K562 (cell line): Measurements from ENCODE around the gene CLEC4F. TPM values are rescaled to one million over a fixed set of nuclear protein-coding genes. Genes with fewer than 3 reads are reported as not detected.

Experiments used
- ATAC-seq: fragments of 200-7000 bp; cut with Tn5 transposase; 3 replicates; pipeline ENCODE4 v1.9.1; 2020; ENCODE audit warnings: moderate library complexity
- BruUV-seq: library from RNA; stranded (reverse); fragments of 400-500 nt; replicated peaks from 2 replicates; lab custom pipeline; 2021; lab: Mats Ljungman, UMichigan
- CTCF ChIA-PET: fragments of 300-600 bp; formaldehyde crosslinking; extraction: SDS; loops from one replicate; lab custom pipeline; 2021; ENCODE audit warnings: low intra/inter-chr PET ratio; lab: Yijun Ruan, JAX
- POLR2A ChIA-PET: fragments of 300-600, 350-650 bp; sonication (Branson Sonifier 250); formaldehyde crosslinking; extraction: SDS; loops from one replicate; lab custom pipeline; 2021; ENCODE audit warnings: antibody characterized with exemption, inconsistent platforms; lab: Yijun Ruan, JAX
- DNase-seq, 4 experiments: peaks; one replicate each; pipeline versions ENCODE4 v3.0.0 to v3.0.0-alpha.2; 2011 to 2018; ENCODE audit warnings: low spot score in 3 of 4, mixed read lengths in 3 of 4; ENCODE audit errors: extremely low read depth in 1 of 4
- FAIRE-seq: peaks from 2 replicates; lab custom pipeline; 2011; peaks lifted over from hg19 to GRCh38; lab: Jason Lieb, UNC
- H2AFZ ChIP-seq: 2 replicates; pipeline ENCODE4 v1.6.0; 2011; ENCODE audit warnings: low read depth, low read length, control low read depth, inconsistent platforms
- H3K27ac ChIP-seq: fragments of 200-600 bp; 3 replicates; pipeline ENCODE4 v1.8.0; 2011; ENCODE audit warnings: low read depth, mild to moderate bottlenecking, control low read depth, inconsistent platforms, low read length, moderate library complexity, mixed read lengths; ENCODE audit errors: extremely low read depth
- H3K27me3 ChIP-seq, 2 experiments: fragments of 300-600 bp in 1 of 2; 2 replicates in 1 of 2; 3 replicates in 1 of 2; pipeline versions ENCODE4 v1.6.0 to v1.8.0; 2011; ENCODE audit warnings: inconsistent platforms in 2 of 2, low read length in 2 of 2, mild to moderate bottlenecking in 1 of 2, mixed read lengths in 1 of 2, moderate library complexity in 1 of 2; ENCODE audit not compliant: control insufficient read depth in 2 of 2, insufficient read depth in 2 of 2
- H3K36me3 ChIP-seq: fragments of 300-600 bp; 3 replicates; pipeline ENCODE4 v1.8.0; 2011; ENCODE audit warnings: mild to moderate bottlenecking, low read length, inconsistent platforms; ENCODE audit not compliant: control insufficient read depth, insufficient read depth
- H3K4me1 ChIP-seq, 2 experiments: fragments of 200-600 bp in 1 of 2; replicated peaks in 1 of 2; 2 replicates in 1 of 2; 3 replicates in 1 of 2; pipeline versions ENCODE4 v1.5.1 to v1.8.0; 2011; ENCODE audit warnings: inconsistent platforms in 2 of 2, low read length in 2 of 2, mild to moderate bottlenecking in 1 of 2, mixed read lengths in 1 of 2, moderate library complexity in 1 of 2; ENCODE audit not compliant: control insufficient read depth in 2 of 2, insufficient read depth in 2 of 2
- H3K4me2 ChIP-seq: 2 replicates; pipeline ENCODE4 v1.6.1; 2011; ENCODE audit warnings: low read length, control low read depth, inconsistent platforms, mixed read lengths; ENCODE audit not compliant: insufficient read depth
- H3K4me3 ChIP-seq: fragments of 200-600 bp; sonication (generic), shearing (Covaris generic); 2 replicates; pipeline ENCODE4 v1.5.1; 2016; ENCODE audit warnings: control low read depth, inconsistent platforms
- H3K79me2 ChIP-seq: fragments of 200-600 bp; 3 replicates; pipeline ENCODE4 v1.8.0; 2011; ENCODE audit warnings: low read length, inconsistent platforms; ENCODE audit not compliant: control insufficient read depth, insufficient read depth
- H3K9ac ChIP-seq, 2 experiments: 2 replicates each; pipeline versions ENCODE4 v1.6.0 to v1.6.1; 2011; ENCODE audit warnings: low read depth in 2 of 2, low read length in 2 of 2, control low read depth in 1 of 2, inconsistent platforms in 1 of 2, mild to moderate bottlenecking in 1 of 2, mixed read lengths in 1 of 2; ENCODE audit not compliant: insufficient read depth in 1 of 2
- H3K9me1 ChIP-seq: one replicate; pipeline ENCODE4 v1.6.0; 2011; ENCODE audit warnings: inconsistent platforms, mild to moderate bottlenecking, low read length, moderate library complexity; ENCODE audit not compliant: control insufficient read depth, insufficient read depth
- H3K9me3 ChIP-seq: replicated peaks from 2 replicates; pipeline ENCODE4 v1.5.1; 2011; ENCODE audit warnings: low read depth, low read length, inconsistent platforms; ENCODE audit not compliant: control insufficient read depth, insufficient read depth
- H4K20me1 ChIP-seq: replicated peaks from 2 replicates; pipeline ENCODE4 v1.6.1; 2011; ENCODE audit warnings: low read length, inconsistent platforms, mixed read lengths; ENCODE audit not compliant: control insufficient read depth, insufficient read depth
- EP400 ChIP-seq: fragments of 450-650 bp; IDR thresholded peaks from 2 replicates; pipeline ENCODE4 v1.6.1; 2017; ENCODE audit warnings: antibody characterized with exemption, mild to moderate bottlenecking, moderate library complexity
- HCFC1 ChIP-seq: IDR thresholded peaks from 2 replicates; pipeline ENCODE4 v1.6.1; 2012; ENCODE audit warnings: low read depth, low read length, improper control_type of control experiment
- MYC ChIP-seq, 2 experiments: fragments of 250-450 bp in 1 of 2; sonication (Bioruptor Pico) in 1 of 2; IDR thresholded peaks; 2 replicates each; pipeline versions ENCODE4 v1.5.1 to v1.6.1; 2012 to 2021; ENCODE audit warnings: low read depth in 2 of 2, borderline replicate concordance in 1 of 2, improper control_type of control experiment in 1 of 2, low read length in 1 of 2, mild to moderate bottlenecking in 1 of 2, moderate library complexity in 1 of 2
- POLR2B ChIP-seq: fragments of 450-650 bp; IDR thresholded peaks from 2 replicates; pipeline ENCODE4 v1.6.1; 2018; ENCODE audit warnings: low read depth; ENCODE audit not compliant: partially characterized antibody
- TBL1XR1 ChIP-seq, 2 experiments: IDR thresholded peaks; 2 replicates each; pipeline ENCODE4 v1.6.1; 2012; ENCODE audit warnings: improper control_type of control experiment in 2 of 2, low read length in 2 of 2, mild to moderate bottlenecking in 1 of 2
- TGIF2 ChIP-seq: sonication (generic); formaldehyde crosslinking; IDR thresholded peaks from 2 replicates; pipeline ENCODE4 v1.8.1; 2022; ENCODE audit warnings: mild to moderate bottlenecking, missing genetic modification reagents, moderate library complexity
- ZBTB49 ChIP-seq: sonication (generic); formaldehyde crosslinking; IDR thresholded peaks from 2 replicates; pipeline ENCODE4 v1.8.0; 2022; ENCODE audit warnings: missing genetic modification reagents, mild to moderate bottlenecking, borderline replicate concordance
- ZBTB9 ChIP-seq: fragments of 450-650 bp; formaldehyde crosslinking; IDR thresholded peaks from 2 replicates; pipeline ENCODE4 v1.4.0; 2020; ENCODE audit warnings: mild to moderate bottlenecking, moderate library complexity
- ZNF384 ChIP-seq: IDR thresholded peaks from 2 replicates; pipeline ENCODE4 v1.6.1; 2012; ENCODE audit warnings: low read depth, low read length, improper control_type of control experiment
- ZNF592 ChIP-seq: fragments of 450-650 bp; IDR thresholded peaks from 2 replicates; pipeline ENCODE4 v1.6.1; 2017; ENCODE audit warnings: antibody characterized with exemption, mild to moderate bottlenecking
- WGBS: fragments of 100-300 bp; shearing (Covaris generic); methylation state at CpG from one replicate; pipeline ENCODE4 v1.1.6; 2016; ENCODE audit warnings: low coverage, mixed read lengths; ENCODE audit not compliant: insufficient coverage; ENCODE audit errors: missing lambda C conversion rate; 5-methylcytosine and 5-hydroxymethylcytosine counted together
- in situ Hi-C: fragments of 300-500 bp; cut with MboI; formaldehyde crosslinking; loops from 4 replicates; pipeline ENCODE4 v1.15.0; 2018; ENCODE audit warnings: inconsistent platforms, mixed read lengths
- intact Hi-C: fragments of 100-400 bp; cut with micrococcal nuclease; formaldehyde crosslinking; loops from 2 replicates; pipeline ENCODE4 v1.14.2; 2022
- polyA plus RNA-seq, 8 experiments: library from polyadenylated mRNA; depleted of rRNA in 4 of 8; stranded (reverse) in 5 of 8; unstranded in 3 of 8; fragments of >200 nt; fragmentation: Nextera tagmentation in 2 of 8; fragmentation: Illumina TruSeq in 1 of 8; extraction: Ambion mirVana in 2 of 8; extraction: Trizol in 1 of 8; gene quantifications; 2 replicates each; pipeline versions ENCODE4 v1.2.1 to v1.2.3, GENCODE V29; 2011 to 2014; ENCODE audit warnings: inconsistent platforms in 1 of 8, missing spikeins in 1 of 8
- total RNA-seq, 7 experiments: library from RNA; depleted of rRNA in 6 of 7; stranded (reverse); fragments of >200 nt in 6 of 7; fragmentation: Illumina TruSeq in 2 of 7; extraction: Trizol in 2 of 7; gene quantifications; 2 replicates each; pipeline versions ENCODE4 v1.2.1 to v1.2.3, GENCODE V29; 2011 to 2021; ENCODE audit warnings: low replicate concordance in 1 of 7

The CLEC4F gene
- total and polyA plus RNA-seq, 9 of the 15 experiments (the other 6 are each of a cell fraction or from before 2014, with no cell fraction given): not detected

GRCh38 chr2:70785137-70785911 lies 35.1 kb downstream of the CLEC4F start:
- no peak overlapping the region for H3K4me3 ChIP-seq
- POLR2A ChIA-PET: interaction anchor here (0.9 to 1.4 kb wide), 3 partner anchors 10 to 99 kb away, joined by 5 to 6 read pairs (median 5); partner anchors contain the start of gene ADD2
- TF ChIP-seq TBL1XR1 (IDR thresholded peaks at IDR 0.05; ENCODE audit: low read length in 2 of 2) (peak in 1 of 2 experiments; percentile 57; a peak in 1 of 4 replicates), TGIF2 (CRISPR knock-in tag) (no peak), ZNF592 (peak; percentile 36; the same call in 1 of the 2 replicates), POLR2B (no peak), ZBTB9 (CRISPR knock-in tag) (no peak), ZBTB49 (CRISPR knock-in tag) (no peak), MYC (IDR thresholded peaks at IDR 0.05; ENCODE audit: low read depth, low read length) (0 out of 2 replicates have a peak, but pooled peaks have one; percentile 18), MYC (CRISPR knock-in tag; IDR thresholded peaks at IDR 0.05; ENCODE audit: borderline replicate concordance, low read depth) (no peak), HCFC1 (no peak), EP400 (peak; percentile 46; the same call in 1 of the 2 replicates), ZNF384 (peak; percentile 54; the same call in 1 of the 2 replicates)

More at GRCh38 chr2:70785137-70785911, 35.1 kb downstream of the CLEC4F start:
- CTCF ChIA-PET: interaction anchor here (0.7 to 2.0 kb wide), 4 partner anchors 98 to 481 kb away, joined by 3 to 20 read pairs (median 3); no protein-coding TSS in a partner anchor
- H3K9ac ChIP-seq: no peak overlapping the region
- H4K20me1 ChIP-seq: no peaks in the 10 kb centered on the region
- DNase-seq: peak; percentile 61 to 85 (median 70)
- intact Hi-C loops: loop anchor here (1.0 to 10.0 kb wide), 5 partner anchors 77 to 483 kb away; partner anchors contain the start of gene FAM136A
- WGBS: under 1% methylated on average over 7 of the region's 7 CpGs
- H3K79me2 ChIP-seq: no peaks in the 10 kb centered on the region
- peak; percentile 98 for FAIRE-seq
- no peaks in the 10 kb centered on the region for H3K9me1 ChIP-seq
- in situ Hi-C loops: loop anchor here (25.0 kb wide), 1 partner anchor 473 kb away; the partner anchor contains the start of gene FAM136A
- H3K4me2 ChIP-seq: no peak overlapping the region
- peaks cover 3 to 10% of the 10 kb centered on the region in 2 experiments; a peak in 4 of 5 replicates for H3K27me3 ChIP-seq
- no peak overlapping the region for H3K27ac ChIP-seq
- H2AFZ ChIP-seq: peak overlapping the region; percentile 65; the same call in 1 of the 2 replicates
- H3K4me1 ChIP-seq: peaks cover 0 to 9% of the 10 kb centered on the region in 2 experiments; a peak in 3 of 5 replicates
- BruUV-seq: no TSS peak
- no peaks in the 10 kb centered on the region for H3K36me3 ChIP-seq
- peak; percentile 96 for ATAC-seq
- no peaks in the 10 kb centered on the region for H3K9me3 ChIP-seq
